Central memory CD4-positive, alpha-beta T cell (primary cell): Measurements from ENCODE around the gene ZBTB47.

Source experiments
- DNase-seq: peaks from one replicate; pipeline ENCODE4 v3.0.0; 2022
- total RNA-seq, 3 experiments: gene quantifications; one replicate each; lab custom pipeline; 2026; lab: John Stamatoyannopoulos, UW

The ZBTB47 gene
- total RNA-seq, result 2.4 to 3.7 (median 2.9) reads per million in 3 experiments

DNA sequence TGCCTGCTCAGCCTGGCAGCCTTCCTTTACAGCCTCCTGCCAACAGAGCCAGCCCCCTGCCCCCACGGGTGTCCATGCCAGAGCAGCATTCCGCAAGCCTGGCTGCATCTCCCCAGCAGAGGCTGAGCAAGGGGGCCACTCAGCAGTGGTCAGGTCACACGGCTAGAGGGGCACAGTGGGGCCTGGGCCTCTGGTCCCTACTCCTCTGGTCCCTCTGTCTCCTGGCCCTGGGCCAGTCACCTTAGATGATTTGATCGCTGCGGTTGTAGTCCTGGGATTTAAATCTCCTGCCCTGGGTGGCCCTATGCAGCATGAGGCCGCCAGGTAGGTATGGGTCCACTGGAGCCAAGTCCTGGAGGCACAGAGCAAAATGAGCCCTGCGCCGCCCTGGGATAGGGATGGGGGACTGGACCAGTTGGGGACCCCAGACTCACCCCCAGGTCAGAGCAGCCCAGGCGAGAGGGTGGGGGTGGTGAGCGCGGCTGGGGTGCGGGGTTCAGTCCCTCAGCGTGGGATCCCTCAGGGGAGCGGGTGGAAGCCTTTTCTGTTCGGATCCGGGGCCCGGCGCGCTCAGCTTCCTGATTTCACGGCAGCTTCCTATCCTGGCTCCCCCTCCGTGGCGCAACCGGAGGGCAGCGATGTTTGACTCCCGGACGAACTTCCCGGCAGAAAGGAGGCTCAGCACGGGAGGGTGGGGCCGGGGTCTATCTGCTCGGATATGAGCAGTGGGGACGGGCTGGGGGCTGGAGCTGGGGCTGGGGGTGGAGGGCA is at the start of gene ZBTB47:
TSS of gene ZBTB47 (plus strand) at position 138 of the 771 bp plus-strand sequence. CDS start 4,659 bp downstream, outside the sequence.
- DNase-seq, result no peak

DNA sequence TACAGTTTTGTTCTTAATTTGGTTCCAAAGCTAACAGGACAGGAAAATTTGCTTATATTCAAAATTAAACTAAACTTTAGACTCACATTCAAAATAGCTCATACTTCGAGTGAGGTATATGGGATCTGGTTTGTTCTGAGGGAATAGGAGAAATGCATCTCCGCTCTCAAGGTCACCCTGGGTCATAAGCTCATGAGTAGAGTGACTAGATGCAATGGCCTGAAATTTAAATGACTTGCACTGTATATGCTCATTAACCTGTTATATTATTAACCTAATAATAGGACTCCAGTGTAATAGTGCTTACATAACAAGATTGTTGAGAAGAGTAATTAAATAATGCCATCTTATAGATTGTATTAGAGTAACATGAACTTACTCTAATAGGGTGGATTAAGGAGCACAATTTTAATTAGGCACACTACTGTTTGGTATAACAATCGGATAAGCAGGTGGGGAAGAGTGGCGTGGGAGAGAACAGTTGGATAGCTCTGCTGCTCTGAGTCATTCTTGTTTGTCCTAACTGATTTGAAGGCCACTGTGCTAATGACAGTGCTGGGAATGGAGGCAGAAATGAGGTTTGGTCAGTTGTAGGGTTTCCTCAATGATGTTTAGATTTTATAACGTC is 47.8 kb upstream of the ZBTB47 start:
- DNase-seq, result no peak

DNA sequence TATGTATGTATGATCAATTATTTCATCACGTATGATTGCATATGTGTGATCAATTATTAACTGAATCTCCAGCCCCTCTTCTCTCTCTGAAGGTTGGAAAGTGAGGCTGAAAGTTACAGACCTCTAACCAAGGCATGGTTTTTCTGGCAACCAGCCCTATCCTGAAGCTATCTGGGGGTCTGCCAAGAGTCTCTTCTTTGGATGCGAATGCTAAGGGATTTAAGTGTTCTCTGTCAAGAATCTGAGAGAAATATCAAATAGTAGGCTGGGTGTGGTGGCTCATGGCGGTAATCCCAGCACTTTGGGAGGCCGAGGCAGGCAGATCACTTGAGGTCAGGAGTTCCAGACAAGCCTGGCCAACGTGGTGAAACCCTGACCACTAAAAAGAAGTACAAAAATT is 44.9 kb upstream of the ZBTB47 start:
- no peak for DNase-seq

DNA sequence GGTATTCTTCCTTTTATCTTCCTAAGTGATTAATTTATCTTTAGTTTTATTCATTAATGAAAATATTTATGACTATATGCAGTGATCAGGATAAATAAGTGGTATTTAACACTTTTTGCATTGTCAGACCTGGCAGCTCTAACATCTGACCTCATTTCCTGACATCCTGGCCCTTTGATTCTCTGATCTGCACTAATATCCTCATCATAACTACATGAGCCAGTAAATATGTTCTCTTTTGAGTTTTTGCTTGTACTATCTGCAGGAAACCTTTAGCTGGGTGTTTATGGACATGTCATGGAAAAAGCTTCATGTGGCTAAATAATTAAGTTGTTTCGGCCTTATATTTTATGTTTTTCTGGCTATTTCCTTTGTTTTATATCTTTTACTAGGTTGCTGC is 42.5 kb upstream of the ZBTB47 start:
- DNase-seq, result peak; percentile 18

DNA sequence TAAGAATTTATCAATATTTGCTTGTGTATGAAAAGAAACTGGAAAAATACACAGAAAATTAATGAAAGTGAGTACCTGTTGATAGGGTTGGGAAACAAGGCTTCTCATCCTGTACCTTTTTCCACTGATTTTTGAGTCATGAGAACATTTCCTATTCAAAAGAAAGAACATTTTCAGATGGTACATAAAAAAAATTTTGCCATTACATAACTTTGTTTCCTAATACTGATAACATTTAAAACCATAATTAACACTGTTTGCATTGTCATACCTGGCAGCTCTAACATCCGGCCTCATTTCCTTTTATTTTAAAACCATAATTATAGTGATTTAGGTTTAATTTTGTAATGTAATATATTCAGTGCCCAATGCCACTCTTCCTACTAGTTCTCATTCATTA is 41.3 kb upstream of the ZBTB47 start:
- DNase-seq, result no peak

DNA sequence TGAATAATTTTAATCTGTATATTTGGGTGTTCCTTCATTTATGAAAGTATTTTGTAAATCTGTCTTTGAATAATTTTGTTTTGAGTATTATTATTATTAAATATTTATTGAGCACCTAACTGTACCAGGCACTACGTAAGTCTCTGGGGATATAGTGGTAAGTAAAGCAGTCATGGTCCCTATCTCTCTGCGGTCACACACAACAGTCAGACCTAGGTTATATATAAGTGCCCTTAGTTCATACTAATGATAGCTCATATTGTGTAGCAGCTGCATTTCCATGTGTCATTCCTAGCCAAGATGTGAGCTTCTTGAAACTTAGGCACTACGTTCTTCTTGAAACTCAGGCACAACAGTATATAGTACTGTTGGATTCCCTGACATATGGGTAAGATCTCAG is 40.6 kb upstream of the ZBTB47 start:
- DNase-seq, result no peak

DNA sequence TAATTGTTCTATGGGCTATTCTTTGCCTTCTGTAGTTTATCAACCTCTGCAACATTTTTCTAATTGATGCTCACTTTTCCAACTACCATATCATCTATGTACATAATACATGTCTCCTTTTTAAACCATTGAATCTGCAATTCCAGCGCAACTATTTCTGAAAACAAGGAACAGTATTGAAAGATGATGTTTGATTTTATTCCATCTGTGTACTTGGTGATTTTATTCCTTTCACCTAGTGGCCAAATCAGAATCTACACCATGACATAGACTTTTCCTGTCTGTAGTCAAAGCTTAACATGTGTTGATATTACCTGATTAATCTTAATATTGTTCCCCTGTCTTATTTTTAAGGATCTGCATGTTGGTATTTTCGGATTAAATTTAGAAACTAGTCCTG is 40.0 kb upstream of the ZBTB47 start:
- DNase-seq, result no peak

DNA sequence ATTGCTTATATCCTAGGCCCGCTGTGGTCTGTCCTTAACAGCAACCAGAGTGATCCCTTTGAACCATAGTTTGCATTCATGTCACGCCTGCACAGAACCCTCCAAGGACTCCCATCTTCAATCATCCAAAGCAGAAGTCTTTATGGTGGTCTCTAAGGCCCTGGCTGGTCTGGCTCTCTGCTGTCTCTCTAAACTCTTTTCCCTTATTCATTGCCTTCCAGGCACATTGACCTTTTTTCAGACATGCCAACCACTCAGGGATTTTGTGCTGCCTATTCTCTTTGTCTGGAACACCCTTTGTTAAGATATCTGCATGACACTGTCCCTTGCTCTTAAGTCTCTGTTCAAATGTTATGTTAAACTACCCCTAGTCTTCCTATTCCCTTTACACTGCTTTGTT is 21.9 kb upstream of the ZBTB47 start:
- DNase-seq, result no peak

DNA sequence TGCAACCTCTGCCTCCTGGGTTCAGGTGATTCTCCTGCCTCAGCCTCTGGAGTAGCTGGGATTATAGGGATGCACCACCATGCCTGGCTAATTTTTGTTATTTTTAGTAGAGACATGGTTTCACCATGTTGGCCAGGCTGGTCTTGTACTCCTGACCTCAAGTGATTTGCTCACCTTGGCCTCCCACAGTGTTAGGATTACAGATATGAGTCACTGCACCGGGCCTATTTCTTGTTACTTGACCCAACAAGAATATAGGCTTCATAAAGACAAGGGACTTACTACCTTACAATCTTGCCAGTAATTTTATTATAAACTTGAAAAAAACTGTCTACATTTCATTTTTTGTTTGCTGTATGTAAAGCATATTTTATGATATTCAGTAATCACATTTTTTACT is 21.4 kb upstream of the ZBTB47 start:
- DNase-seq, result no peak

DNA sequence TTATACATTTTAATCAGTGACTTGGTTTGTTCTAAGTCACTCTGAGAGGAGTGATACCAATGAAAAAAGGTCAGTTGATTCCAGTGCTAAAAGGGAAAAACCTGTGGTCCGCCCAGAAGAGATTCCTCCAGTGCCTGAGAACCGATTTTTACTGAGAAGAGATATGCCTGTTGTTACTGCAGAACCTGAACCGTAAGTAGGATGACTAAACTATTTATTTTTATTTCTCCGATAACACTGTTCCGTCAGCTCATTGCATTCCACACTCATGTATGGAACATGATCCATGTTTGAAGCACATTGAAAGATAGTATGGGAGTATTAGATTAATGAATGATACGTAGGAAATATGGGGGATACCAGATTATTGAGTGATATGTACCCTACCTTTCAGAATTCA is 20.0 kb upstream of the ZBTB47 start:
- DNase-seq, result no peak

DNA sequence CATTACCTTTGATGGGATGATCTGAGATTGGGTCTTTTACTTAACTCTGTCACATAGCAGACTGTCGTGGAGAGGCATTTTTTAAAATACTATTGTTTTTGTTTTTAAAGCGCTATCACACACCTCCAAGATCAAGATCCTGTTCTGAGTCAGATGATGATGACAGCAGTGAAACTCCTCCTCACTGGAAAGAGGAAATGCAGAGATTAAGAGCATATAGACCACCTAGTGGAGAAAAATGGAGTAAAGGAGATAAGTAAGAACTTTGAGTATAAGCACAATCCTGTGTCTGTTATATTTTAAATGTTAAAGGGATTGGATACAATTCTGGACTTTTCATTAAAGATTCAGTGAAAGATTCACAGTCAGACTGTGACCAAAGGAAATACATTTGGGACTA is 18.4 kb upstream of the ZBTB47 start:
- DNase-seq, result peak; percentile 24

DNA sequence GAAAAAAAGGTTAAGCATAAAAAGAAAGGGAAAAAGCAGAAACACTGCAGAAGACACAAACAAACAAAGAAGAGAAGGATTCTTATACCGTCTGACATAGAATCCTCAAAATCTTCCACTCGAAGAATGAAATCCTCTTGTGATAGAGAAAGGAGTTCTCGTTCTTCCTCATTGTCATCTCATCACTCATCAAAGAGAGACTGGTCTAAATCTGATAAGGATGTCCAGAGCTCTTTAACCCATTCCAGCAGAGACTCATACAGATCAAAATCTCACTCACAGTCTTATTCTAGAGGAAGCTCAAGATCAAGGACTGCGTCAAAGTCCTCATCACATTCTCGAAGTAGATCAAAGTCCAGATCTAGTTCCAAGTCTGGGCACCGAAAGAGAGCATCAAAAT is 16.5 kb upstream of the ZBTB47 start:
- no peak for DNase-seq

DNA sequence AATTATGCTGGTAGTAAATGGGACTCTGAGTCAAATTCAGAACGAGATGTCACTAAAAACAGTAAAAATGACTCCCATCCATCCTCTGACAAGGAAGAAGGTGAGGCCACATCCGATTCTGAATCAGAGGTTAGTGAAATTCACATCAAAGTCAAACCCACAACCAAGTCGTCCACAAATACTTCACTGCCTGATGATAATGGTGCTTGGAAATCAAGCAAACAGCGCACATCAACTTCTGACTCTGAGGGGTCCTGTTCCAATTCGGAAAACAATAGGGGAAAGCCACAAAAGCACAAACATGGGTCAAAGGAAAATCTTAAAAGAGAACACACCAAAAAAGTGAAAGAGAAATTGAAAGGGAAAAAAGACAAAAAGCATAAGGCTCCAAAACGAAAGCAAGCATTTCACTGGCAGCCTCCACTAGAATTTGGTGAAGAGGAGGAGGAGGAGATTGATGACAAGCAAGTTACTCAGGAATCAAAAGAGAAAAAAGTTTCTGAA is 15.1 kb upstream of the ZBTB47 start:
- DNase-seq, result peak; percentile 70

DNA sequence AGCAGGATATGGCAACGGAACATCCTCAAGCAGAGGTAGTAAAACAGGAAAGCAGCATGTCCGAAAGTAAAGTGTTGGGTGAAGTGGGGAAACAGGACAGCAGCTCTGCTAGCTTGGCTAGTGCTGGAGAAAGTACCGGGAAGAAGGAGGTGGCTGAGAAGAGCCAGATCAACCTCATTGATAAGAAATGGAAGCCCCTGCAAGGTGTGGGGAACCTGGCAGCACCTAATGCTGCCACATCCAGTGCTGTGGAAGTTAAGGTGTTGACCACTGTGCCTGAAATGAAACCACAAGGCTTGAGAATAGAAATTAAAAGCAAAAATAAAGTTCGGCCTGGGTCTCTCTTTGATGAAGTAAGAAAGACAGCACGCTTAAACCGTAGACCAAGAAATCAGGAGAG is 14.3 kb upstream of the ZBTB47 start:
- no peak for DNase-seq

DNA sequence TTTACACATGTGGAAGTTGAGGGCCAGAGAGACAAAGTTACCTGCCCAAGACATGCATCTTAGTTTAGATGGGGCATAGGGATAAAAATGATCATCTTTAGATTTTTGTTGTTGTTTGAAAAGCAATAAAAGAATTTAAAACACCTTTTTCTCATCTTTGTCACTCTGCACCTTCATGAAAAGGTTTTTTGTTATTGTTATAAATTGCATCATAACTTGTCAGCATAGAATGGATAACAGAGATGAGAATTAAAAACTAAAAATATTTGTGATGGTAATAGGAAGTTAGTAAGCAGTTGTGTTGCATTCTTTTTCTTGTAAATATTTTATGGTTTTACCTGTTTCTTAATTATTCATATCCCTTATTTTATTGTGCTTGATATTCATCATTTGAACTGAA is 13.4 kb upstream of the ZBTB47 start:
- no peak for DNase-seq

DNA sequence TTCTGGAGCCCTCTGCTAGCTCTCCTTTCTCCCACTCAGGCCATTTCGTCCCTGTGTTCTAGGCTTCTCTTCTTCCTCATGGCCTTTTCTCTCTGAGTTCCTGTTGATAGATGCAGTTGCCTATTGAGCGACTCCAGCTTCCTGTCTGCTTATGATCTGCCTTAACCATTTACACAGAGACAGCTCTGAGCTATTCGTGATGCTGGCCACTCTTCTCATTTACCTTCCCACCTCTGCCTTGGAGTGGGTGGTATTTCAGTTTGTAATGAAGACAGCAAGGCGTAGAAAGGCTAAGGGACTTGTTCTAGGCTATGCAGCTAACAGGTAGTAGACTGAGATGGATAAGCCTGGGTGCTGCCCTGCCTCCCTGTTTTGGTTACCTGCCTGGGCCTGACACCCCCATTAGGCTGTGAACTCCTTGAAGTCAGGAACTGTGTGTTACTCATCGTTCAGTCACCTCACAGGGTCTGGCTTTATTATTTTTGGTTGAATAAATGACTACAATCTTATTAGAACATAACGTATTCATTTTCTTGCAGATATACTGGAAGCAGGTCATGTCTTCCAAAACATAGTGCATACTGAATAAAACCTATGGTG is 12.6 kb upstream of the ZBTB47 start:
- no peak for DNase-seq

DNA sequence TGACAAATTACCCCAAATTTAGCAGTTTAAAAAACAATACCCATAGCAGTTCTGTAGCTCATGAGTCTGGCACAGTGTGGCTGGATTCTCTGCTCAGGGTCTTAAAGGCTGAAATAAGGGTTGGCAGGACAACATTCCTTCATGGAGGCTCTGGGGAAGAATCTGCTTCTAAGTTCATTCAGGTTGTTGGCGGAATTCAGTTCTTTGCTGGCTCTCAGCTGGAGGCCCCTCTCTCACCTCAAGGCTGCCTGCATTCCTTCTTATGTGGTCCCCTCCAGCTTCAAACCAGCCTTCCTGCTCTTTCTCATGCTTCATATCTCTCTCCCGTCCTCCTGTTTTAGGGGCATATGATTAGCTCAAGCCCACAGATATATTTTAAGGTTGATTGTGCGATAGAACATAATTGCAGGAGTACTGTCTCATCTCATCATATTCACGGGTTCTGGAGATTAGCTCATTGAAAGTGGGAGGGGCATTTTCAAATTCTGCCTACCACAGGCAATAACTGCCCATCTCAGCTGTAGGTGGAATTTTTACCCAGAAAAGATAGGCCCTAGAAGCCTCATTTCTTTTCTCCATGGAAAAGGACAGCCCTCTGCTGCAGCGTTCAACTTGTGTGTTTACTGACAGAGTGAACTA is 5.6 kb upstream of the ZBTB47 start:
- no peak for DNase-seq

DNA sequence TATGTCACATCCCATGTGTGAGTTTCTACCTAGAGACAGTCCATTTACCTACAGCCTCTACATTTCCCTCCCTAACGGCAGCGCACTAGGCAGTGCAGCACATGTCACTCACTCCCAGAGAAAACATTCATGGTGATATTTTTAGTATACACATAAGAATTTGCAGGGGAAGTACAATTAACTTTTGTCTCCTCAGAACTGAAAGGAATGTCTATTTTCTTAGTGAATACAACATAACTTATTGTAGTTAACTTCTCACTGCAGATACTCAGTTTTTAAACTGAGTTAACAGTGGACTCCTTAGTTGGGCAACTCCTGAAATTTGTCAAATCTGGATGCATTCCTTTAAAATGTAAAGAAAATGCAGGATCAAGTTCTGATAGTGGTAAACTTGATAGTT is 4.5 kb upstream of the ZBTB47 start:
- DNase-seq, result no peak

DNA sequence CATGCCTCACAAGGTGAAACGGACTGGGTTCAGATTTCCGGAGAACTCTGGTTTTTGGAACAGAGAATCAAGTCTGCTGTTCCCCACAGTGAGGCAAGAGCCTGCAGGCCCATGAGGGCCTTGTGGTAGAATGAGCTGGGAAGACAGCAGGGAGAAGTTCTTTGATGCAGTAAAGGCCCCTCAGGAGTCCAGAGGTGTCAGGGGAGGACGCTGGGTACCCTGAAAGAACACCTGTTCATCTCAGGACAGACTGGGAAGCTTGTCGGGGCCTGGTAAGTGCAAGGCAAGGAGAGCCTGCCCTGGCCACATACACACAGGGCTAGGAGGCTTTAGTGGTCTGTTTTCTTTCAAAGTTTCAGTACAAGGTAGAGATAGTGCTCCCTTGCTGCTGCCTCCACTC is 3.7 kb upstream of the ZBTB47 start:
- no peak for DNase-seq

DNA sequence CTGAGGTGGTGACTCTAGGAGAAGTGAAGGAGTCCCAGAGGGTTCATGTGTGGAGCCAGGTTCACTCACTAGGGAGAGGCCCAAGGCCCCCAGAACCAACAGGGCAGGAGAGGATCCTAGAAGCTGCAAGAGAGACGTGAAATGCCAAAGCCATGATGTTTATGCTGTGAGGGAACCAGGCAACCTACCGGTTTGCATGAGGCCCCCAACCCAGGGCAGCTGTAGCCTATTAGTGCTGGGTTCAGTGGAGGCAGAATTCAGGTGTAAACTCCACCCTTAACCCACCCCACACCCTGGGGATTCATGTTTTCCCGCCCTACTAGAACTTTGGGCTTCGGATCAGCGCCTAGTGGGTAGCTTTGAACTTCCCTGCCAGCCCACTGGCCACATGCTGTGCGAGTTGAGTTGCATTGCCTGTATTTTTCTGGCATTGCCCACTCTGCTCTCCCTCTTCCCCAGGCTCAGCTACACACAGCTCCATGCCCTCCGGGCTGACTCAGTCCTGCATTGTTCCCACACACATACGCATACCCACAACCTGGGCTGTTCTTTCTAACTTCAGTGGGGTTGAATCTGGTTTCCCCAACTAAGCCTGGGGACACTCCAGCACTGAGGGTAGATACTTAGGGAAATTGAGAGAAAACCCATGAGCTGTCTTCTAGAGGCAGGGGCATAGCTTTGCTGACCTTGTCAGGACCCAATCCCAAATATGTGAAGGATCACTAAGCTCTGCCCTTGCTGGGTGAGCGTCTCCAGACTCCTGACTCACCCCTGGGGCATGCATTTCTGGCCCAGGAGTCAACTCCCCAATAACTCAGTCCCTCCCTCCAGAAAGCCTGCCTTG is 2.0 kb upstream of the ZBTB47 start:
- DNase-seq, result no peak

DNA sequence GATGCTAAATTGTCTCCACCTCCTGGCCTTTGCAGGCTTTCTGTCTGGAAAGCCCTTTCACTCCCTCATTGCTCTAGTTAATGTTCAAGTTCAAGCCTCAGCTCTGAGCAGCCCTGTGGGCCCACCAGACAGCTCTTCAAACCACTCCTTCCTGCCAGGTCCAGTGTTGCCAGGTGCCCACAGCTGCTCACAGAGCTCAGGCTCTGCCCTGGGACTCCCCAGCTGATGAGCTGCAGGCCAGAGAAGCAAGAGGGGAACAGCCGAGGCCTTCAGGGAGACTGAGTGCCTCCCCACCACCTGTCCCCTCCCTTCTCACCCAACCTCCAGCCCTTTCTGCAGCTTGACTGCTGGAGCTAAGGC is 1.3 kb upstream of the ZBTB47 start:
- DNase-seq, result no peak

DNA sequence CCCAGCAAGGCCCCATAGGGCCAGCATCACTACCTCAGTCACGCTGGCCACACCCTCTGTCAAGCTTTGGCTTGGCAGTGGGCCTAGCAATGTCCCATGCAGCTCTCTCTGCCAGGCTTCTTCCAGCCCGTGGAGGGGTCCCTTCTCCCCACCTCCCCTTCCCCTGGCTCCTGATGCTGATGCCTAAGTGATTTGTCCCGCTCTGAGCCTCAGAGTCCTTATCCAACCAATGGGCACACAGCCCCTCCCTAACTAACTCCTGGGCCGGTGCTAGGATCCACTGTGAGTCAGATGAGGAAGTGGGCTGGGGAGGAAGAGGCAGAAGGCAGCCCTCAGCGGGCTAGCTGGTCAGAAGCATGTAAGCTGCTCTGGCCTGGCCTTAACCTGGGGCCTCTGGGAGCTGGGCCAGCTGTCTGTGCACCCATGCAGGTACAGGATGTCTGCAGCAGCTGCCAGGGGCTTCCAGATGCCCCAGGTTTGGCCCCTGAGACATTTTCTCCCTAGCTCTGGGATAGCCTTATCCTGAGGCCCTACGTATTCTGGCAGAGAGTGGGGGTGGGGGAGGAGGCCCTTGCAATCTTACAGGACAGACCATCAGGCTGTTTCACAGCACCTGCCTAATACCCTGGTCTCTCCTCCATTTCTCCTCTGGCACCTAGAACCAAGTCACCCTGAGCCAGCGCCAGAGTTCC is 740 bp upstream of the ZBTB47 start:
- DNase-seq, result no peak
